Thyroid gland (tissue), 4 donors: Measurements from ENCODE around the gene RNFT1.

Source experiments
- POLR2A ChIP-seq, 2 donors: fragments of 450-650 bp; IDR thresholded peaks; one replicate each; pipeline ENCODE4 v1.6.1; 2017; ENCODE audit warnings: antibody characterized with exemption in 2 of 2, mild to moderate bottlenecking in 2 of 2, moderate library complexity in 1 of 2
- TF ChIP-seq, protein P1 (sequence below), 6 experiments: fragments of 200-600 bp in 3 of 6; fragments of 450-650 bp in 3 of 6; sonication (generic) in 3 of 6; IDR thresholded peaks; one replicate each; pipeline ENCODE4 v1.5.1; 2016 to 2019; ENCODE audit warnings: antibody characterized with exemption in 6 of 6, mild to moderate bottlenecking in 2 of 6, inconsistent platforms in 1 of 6, moderate library complexity in 1 of 6

DNA sequence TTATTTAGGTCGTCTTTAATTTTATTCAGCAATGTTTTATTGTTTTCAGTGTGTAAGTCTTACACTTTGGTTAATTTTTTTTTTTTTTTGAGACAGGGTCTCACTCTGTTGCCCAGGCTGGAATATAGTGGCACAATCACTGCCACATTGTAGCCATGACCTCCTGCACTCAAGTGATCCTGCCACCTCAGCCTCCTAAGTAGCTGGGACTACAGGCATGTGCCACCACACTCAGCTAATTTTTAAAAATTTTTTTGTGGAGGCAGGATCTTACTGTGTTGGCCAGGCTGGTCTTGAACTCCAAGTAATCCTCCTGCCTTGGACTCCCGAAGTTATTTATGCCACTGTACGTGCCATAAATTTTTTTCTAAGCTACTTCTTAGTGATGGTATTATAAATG, 57.1 kb downstream of the RNFT1 start:
- TF ChIP-seq, protein P1, sequence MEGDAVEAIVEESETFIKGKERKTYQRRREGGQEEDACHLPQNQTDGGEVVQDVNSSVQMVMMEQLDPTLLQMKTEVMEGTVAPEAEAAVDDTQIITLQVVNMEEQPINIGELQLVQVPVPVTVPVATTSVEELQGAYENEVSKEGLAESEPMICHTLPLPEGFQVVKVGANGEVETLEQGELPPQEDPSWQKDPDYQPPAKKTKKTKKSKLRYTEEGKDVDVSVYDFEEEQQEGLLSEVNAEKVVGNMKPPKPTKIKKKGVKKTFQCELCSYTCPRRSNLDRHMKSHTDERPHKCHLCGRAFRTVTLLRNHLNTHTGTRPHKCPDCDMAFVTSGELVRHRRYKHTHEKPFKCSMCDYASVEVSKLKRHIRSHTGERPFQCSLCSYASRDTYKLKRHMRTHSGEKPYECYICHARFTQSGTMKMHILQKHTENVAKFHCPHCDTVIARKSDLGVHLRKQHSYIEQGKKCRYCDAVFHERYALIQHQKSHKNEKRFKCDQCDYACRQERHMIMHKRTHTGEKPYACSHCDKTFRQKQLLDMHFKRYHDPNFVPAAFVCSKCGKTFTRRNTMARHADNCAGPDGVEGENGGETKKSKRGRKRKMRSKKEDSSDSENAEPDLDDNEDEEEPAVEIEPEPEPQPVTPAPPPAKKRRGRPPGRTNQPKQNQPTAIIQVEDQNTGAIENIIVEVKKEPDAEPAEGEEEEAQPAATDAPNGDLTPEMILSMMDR (IDR thresholded peaks at IDR 0.05) = no peak
- TF ChIP-seq POLR2A (IDR thresholded peaks at IDR 0.05) = no peak
